ENCODE measurements around the gene GRK5. TPM values are rescaled to one million over a fixed set of nuclear protein-coding genes. Genes with fewer than 3 reads are reported as not detected.

The GRK5 gene
- total RNA-seq, 2 donors from 2014 or later: 4.8 to 10.6 TPM

DNA sequence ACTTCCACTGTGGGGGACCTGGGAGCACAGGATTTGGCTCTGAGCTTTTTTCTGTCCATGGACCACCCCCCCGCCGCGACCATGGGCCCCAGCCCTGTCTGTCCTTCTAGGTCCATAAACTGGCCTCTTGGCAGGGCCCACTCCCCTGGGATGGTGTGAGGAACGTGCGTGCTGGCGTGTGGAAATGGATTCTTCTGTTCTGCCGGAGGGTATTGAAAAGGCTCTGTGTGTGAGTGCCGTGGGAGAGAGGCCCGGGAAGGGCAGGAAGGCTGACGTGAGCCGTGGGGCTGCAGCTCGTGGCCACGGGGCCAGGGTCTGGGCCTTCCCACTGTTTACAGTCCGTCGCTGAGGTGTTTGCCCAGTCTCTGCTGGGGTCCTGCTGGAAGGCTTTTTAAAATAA lies 123.7 kb downstream of the GRK5 start:
- H3K36me3 ChIP-seq: no peaks in the 10 kb centered on the region
- no peak for DNase-seq (ENCODE audit: low spot score)
- H3K9me3 ChIP-seq: no peaks in the 10 kb centered on the region
- H3K27me3 ChIP-seq (replicated peaks; ENCODE audit: insufficient read depth): no peaks in the 10 kb centered on the region
- TF ChIP-seq, protein P1, sequence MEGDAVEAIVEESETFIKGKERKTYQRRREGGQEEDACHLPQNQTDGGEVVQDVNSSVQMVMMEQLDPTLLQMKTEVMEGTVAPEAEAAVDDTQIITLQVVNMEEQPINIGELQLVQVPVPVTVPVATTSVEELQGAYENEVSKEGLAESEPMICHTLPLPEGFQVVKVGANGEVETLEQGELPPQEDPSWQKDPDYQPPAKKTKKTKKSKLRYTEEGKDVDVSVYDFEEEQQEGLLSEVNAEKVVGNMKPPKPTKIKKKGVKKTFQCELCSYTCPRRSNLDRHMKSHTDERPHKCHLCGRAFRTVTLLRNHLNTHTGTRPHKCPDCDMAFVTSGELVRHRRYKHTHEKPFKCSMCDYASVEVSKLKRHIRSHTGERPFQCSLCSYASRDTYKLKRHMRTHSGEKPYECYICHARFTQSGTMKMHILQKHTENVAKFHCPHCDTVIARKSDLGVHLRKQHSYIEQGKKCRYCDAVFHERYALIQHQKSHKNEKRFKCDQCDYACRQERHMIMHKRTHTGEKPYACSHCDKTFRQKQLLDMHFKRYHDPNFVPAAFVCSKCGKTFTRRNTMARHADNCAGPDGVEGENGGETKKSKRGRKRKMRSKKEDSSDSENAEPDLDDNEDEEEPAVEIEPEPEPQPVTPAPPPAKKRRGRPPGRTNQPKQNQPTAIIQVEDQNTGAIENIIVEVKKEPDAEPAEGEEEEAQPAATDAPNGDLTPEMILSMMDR (IDR thresholded peaks at IDR 0.05): no peak
- TF ChIP-seq POLR2A (IDR thresholded peaks at IDR 0.05) (no peak), POLR2AphosphoS5 (IDR thresholded peaks at IDR 0.05) (no peak)
- no peak overlapping the region for H3K4me3 ChIP-seq
- intact Hi-C loops (cut with DNase I): no loop called here
- WGBS: 82% methylated on average over 15 of the region's 15 CpGs
- no peaks in the 10 kb centered on the region for H3K4me1 ChIP-seq (replicated peaks)
- no peak overlapping the region for H3K27ac ChIP-seq

DNA sequence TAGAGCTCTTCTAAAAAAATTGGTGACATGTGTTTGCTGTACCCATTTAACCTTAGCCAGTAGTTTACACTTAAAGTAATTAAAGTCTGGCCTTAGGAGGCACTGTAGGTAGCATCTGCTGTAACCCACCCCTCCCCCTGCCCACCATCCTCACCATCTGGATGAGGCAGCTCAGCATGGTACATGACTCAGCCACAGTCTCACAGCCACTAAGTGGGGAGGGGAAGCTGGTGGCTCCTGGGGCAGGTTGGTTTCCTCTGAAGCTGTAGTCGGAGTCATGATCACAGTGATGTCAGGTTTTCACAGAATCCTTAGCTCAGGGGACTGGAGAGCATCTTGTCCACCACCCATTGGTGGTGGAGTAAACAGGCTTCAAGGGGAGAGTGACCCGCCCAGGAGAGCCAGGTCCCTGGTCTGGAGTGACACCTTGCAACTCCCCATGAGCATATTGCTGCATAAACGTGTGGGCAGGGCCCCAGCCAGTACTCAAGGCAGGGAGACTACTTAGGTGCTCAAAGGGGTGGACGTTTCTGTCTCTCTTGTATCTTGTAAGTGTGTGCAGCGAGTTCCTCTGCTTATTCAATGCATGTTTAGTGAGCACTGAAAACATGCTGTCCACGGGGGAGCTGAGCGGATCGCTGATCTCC lies 125.9 kb downstream of the GRK5 start:
- H3K9me3 ChIP-seq: no peaks in the 10 kb centered on the region
- DNase-seq (ENCODE audit: low spot score): no peak
- TF ChIP-seq, protein P1 (IDR thresholded peaks at IDR 0.05): no peak
- no peak for TF ChIP-seq POLR2AphosphoS5 (IDR thresholded peaks at IDR 0.05)
- TF ChIP-seq POLR2A (IDR thresholded peaks at IDR 0.05): no peak
- H3K4me3 ChIP-seq: no peak overlapping the region
- H3K27ac ChIP-seq: no peak overlapping the region
- H3K36me3 ChIP-seq: no peaks in the 10 kb centered on the region
- WGBS: 88% methylated on average over 7 of the region's 8 CpGs
- no peaks in the 10 kb centered on the region for H3K4me1 ChIP-seq (replicated peaks)
- no peaks in the 10 kb centered on the region for H3K27me3 ChIP-seq (replicated peaks; ENCODE audit: insufficient read depth)
- intact Hi-C loops (cut with DNase I): no loop called here

DNA sequence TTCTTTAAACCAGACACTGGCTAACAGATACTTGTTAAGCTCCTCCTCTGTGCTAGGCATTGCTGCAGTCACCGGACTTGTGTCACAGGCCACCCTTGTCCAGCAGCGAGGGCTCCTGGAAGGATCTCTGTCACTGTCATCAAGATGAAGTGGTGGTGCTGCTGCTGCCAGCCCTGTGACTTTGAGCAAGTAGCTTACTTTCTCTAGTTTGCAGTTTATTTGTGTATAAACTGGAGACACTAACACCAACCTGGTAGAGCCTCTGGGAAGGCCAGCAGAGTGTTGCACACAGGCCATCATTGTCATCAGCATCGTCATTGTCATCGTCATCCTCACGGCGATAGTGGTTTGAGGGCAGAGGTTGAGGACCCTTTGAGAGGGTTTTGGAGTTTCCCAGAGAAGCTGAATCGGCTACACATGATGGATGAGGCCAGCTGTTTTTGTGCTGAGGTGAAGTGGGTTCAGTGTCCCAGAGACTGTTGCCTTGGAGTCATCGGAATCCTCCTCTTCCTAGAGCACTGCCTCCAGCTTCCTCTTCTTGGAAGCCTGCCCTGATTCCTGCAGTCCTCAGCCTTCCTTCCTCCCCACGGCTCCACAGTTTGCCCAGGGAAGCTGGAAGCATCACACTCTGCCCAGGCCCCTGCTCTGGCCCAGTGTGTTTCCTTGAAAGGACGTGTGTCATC lies 128.4 kb downstream of the GRK5 start:
- TF ChIP-seq, protein P1 (IDR thresholded peaks at IDR 0.05): no peak
- no peak for TF ChIP-seq POLR2AphosphoS5 (IDR thresholded peaks at IDR 0.05)
- TF ChIP-seq POLR2A (IDR thresholded peaks at IDR 0.05): no peak
- H3K4me3 ChIP-seq: no peak overlapping the region
- no peaks in the 10 kb centered on the region for H3K36me3 ChIP-seq
- H3K9me3 ChIP-seq: no peaks in the 10 kb centered on the region
- no peak for DNase-seq (ENCODE audit: low spot score)
- H3K27me3 ChIP-seq (replicated peaks; ENCODE audit: insufficient read depth): no peaks in the 10 kb centered on the region
- H3K4me1 ChIP-seq (replicated peaks): peaks cover 2% of the 10 kb centered on the region
- intact Hi-C loops (cut with DNase I): no loop called here
- H3K27ac ChIP-seq: no peak overlapping the region
- WGBS: 78% methylated on average over 10 of the region's 10 CpGs

DNA sequence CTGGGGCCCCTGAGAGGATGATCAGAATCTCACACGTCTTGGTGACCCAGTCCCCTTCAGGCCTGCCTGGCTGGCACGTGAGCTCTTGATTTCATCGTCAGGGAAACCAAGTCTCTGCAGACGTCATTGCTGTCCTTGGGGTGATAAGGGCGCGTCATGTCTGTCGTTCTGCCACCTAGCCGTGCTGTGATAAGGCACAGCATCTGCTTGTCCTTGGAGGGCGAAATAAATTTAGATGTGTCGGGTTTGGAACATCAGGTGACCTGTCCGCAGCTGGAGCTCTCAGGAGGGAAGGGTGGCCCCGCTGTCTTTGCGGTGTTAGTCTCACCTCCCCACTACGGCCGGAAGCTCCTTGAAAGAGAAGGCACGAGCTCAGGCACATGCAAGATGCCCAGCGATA lies 129.2 kb downstream of the GRK5 start:
- DNase-seq (ENCODE audit: low spot score): no peak
- WGBS: 94% methylated on average over 17 of the region's 17 CpGs
- H3K27me3 ChIP-seq (replicated peaks; ENCODE audit: insufficient read depth): no peaks in the 10 kb centered on the region
- no peaks in the 10 kb centered on the region for H3K36me3 ChIP-seq
- no peak overlapping the region for H3K4me3 ChIP-seq
- peaks cover 2% of the 10 kb centered on the region for H3K4me1 ChIP-seq (replicated peaks)
- intact Hi-C loops (cut with DNase I): no loop called here
- TF ChIP-seq POLR2A (IDR thresholded peaks at IDR 0.05) (no peak), POLR2AphosphoS5 (IDR thresholded peaks at IDR 0.05) (no peak)
- TF ChIP-seq, protein P1 (IDR thresholded peaks at IDR 0.05): no peak
- H3K27ac ChIP-seq: no peak overlapping the region
- no peaks in the 10 kb centered on the region for H3K9me3 ChIP-seq

DNA sequence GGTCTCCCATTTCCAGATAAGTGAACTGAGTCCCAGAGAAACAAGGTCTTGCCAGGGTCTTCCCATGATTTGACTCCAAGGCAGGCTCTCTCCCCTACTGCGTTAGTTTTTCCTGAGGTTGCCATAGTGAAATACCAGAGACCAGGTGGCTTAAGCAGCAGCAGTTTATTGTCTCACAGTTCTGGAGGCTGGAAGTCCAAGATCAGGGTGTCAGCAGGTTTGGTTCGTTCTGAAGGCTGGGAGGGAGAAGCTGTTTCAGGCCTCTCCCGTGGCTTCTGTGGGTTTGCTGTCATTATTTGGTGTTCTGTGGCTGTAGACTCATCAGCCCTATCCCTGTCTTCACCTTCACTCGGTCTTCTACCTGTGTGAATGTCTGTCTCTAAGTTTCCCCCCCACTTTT lies 129.9 kb downstream of the GRK5 start:
- H3K27me3 ChIP-seq (replicated peaks; ENCODE audit: insufficient read depth): no peaks in the 10 kb centered on the region
- intact Hi-C loops (cut with DNase I): no loop called here
- TF ChIP-seq, protein P1 (IDR thresholded peaks at IDR 0.05): no peak
- TF ChIP-seq POLR2A (IDR thresholded peaks at IDR 0.05) (no peak), POLR2AphosphoS5 (IDR thresholded peaks at IDR 0.05) (no peak)
- DNase-seq (ENCODE audit: low spot score): no peak
- no peaks in the 10 kb centered on the region for H3K36me3 ChIP-seq
- peaks cover 2% of the 10 kb centered on the region for H3K4me1 ChIP-seq (replicated peaks)
- no peaks in the 10 kb centered on the region for H3K9me3 ChIP-seq
- H3K27ac ChIP-seq: no peak overlapping the region
- WGBS: 86% methylated on average over 4 of the region's 4 CpGs
- no peak overlapping the region for H3K4me3 ChIP-seq

Measured in prostate gland (tissue), 2 donors.